Mesenchymal stem cell (in vitro differentiated cells and primary cell): ENCODE data around the gene MTHFD1.

Source experiments
- DNase-seq: peaks from one replicate; pipeline ENCODE4 v3.0.0-alpha.2; 2013
- H2AFZ ChIP-seq: one replicate; pipeline ENCODE4 v1.6.1; 2013; ENCODE audit warnings: low read depth, mild to moderate bottlenecking, control low read depth, inconsistent platforms, low read length, moderate library complexity
- H2AK5ac ChIP-seq: 2 replicates; pipeline ENCODE4 v1.6.1; 2013; ENCODE audit warnings: low read length, moderate library complexity, mild to moderate bottlenecking, inconsistent platforms; ENCODE audit not compliant: severe bottlenecking
- H2BK120ac ChIP-seq: one replicate; pipeline ENCODE4 v1.6.1; 2013; ENCODE audit warnings: low read depth, mild to moderate bottlenecking, inconsistent platforms, low read length, moderate library complexity
- H2BK12ac ChIP-seq, 2 experiments: one replicate each; pipeline ENCODE4 v1.6.1; 2013; ENCODE audit warnings: inconsistent platforms in 2 of 2, low read length in 2 of 2, mild to moderate bottlenecking in 2 of 2, moderate library complexity in 2 of 2, control low read depth in 1 of 2
- H2BK15ac ChIP-seq: one replicate; pipeline ENCODE4 v1.6.1; 2013; ENCODE audit warnings: mild to moderate bottlenecking, low read depth, inconsistent platforms; ENCODE audit not compliant: poor library complexity, severe bottlenecking
- H2BK5ac ChIP-seq: 2 replicates; pipeline ENCODE4 v1.6.1; 2013; ENCODE audit warnings: low read depth, mild to moderate bottlenecking, low read length, control low read depth, inconsistent platforms; ENCODE audit not compliant: poor library complexity, severe bottlenecking
- H3K14ac ChIP-seq, 2 experiments: one replicate each; pipeline ENCODE4 v1.6.1; 2013; ENCODE audit warnings: inconsistent platforms in 2 of 2, low read length in 2 of 2, control low read depth in 1 of 2, mild to moderate bottlenecking in 1 of 2, moderate library complexity in 1 of 2
- H3K18ac ChIP-seq, 2 experiments: one replicate each; pipeline ENCODE4 v1.6.1; 2013; ENCODE audit warnings: inconsistent platforms in 2 of 2, low read length in 2 of 2, control low read depth in 1 of 2, low read depth in 1 of 2, mild to moderate bottlenecking in 1 of 2
- H3K23ac ChIP-seq, 2 experiments: one replicate each; pipeline ENCODE4 v1.6.1; 2013; ENCODE audit warnings: inconsistent platforms in 2 of 2, low read length in 2 of 2, mild to moderate bottlenecking in 2 of 2, moderate library complexity in 2 of 2, control low read depth in 1 of 2
- H3K27ac ChIP-seq: 2 replicates; pipeline ENCODE4 v1.5.1; 2013; ENCODE audit warnings: mild to moderate bottlenecking, moderate library complexity, low read length, control low read depth, inconsistent platforms; ENCODE audit not compliant: poor library complexity, severe bottlenecking
- H3K27me3 ChIP-seq, 2 experiments: 2 replicates each; pipeline versions ENCODE4 v1.6.1 to v1.7.0; 2013; ENCODE audit warnings: low read length in 2 of 2, mild to moderate bottlenecking in 2 of 2, moderate library complexity in 2 of 2, control low read depth in 1 of 2, inconsistent platforms in 1 of 2; ENCODE audit not compliant: control insufficient read depth in 1 of 2, insufficient read depth in 1 of 2
- H3K36me3 ChIP-seq, 2 experiments: 2 replicates each; pipeline versions ENCODE4 v1.6.1 to v1.7.0; 2013; ENCODE audit warnings: low read length in 2 of 2, control low read depth in 1 of 2, inconsistent platforms in 1 of 2, low read depth in 1 of 2, mild to moderate bottlenecking in 1 of 2; ENCODE audit not compliant: insufficient read depth in 2 of 2, control insufficient read depth in 1 of 2
- H3K4ac ChIP-seq, 2 experiments: one replicate each; pipeline ENCODE4 v1.6.1; 2013; ENCODE audit warnings: inconsistent platforms in 2 of 2, low read length in 2 of 2, mild to moderate bottlenecking in 2 of 2, moderate library complexity in 2 of 2, control low read depth in 1 of 2, low read depth in 1 of 2
- H3K4me1 ChIP-seq: 2 replicates; pipeline ENCODE4 v1.6.1; 2013; ENCODE audit warnings: low read depth, low read length, control low read depth; ENCODE audit not compliant: control insufficient read depth, insufficient read depth
- H3K4me2 ChIP-seq: 2 replicates; pipeline ENCODE4 v1.6.1; 2013; ENCODE audit warnings: low read length, mild to moderate bottlenecking, inconsistent platforms; ENCODE audit not compliant: poor library complexity, severe bottlenecking
- H3K4me3 ChIP-seq, 2 experiments: 2 replicates each; pipeline versions ENCODE4 v1.5.1 to v1.7.0; 2013; ENCODE audit warnings: low read length in 2 of 2, mild to moderate bottlenecking in 2 of 2, control low read depth in 1 of 2, low read depth in 1 of 2; ENCODE audit not compliant: insufficient read depth in 1 of 2
- H3K79me1 ChIP-seq: replicated peaks from 2 replicates; pipeline ENCODE4 v1.6.1; 2013; ENCODE audit warnings: mild to moderate bottlenecking, control low read depth, low read length, inconsistent platforms; ENCODE audit not compliant: poor library complexity, severe bottlenecking
- H3K9ac ChIP-seq: 2 replicates; pipeline ENCODE4 v1.7.0; 2013; ENCODE audit warnings: mild to moderate bottlenecking, low read length, moderate library complexity
- H3K9me3 ChIP-seq: 2 replicates; pipeline ENCODE4 v1.7.0; 2013; ENCODE audit warnings: mild to moderate bottlenecking, low read length; ENCODE audit not compliant: control insufficient read depth
- H4K8ac ChIP-seq: one replicate; pipeline ENCODE4 v1.6.1; 2013; ENCODE audit warnings: inconsistent platforms, mild to moderate bottlenecking, low read length, moderate library complexity
- H4K91ac ChIP-seq: one replicate; pipeline ENCODE4 v1.6.1; 2013; ENCODE audit warnings: mild to moderate bottlenecking, low read length, inconsistent platforms
- WGBS: methylation state at CpG from one replicate; pipeline ENCODE4 v1.1.7; 2013; ENCODE audit warnings: mixed read lengths; 5-methylcytosine and 5-hydroxymethylcytosine counted together

MTHFD1 gene

DNA sequence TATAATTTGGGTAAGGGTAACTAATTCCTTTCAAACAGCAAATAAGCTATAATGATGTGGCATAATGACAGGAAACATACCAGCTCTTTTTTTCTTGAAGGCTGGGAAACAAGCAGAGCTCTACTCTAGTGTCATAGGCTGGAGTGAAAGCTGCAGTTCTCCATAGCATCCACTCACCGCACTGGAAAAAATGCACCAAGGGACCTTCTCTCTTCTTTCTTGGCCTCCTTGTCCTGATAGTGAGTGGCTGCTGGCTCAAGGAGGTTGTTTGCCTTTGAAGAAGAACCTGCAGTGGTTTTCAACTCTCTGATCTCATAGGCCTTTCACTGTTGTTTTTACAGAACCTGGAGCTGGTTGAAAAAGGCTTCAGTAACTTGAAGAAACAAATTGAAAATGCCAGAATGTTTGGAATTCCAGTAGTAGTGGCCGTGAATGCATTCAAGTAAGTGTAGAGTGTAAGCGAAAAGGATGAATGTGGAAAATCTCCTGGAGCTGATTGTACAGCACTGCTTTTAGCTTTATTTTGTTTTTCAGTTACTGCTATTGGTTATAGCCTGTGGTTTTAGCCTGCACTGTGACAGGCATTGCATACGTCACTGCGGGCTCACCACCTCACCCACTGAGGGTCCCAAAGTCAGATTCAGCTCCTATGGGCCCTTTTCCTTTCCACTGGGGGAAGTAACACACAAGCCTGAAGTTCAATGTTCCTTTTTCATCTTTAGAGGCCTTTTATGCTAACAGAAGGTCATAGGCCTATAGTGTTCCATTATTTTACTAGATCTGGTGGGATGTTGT lies 59.9 kb downstream of the MTHFD1 start:
- peaks cover 8% of the 10 kb centered on the region for H3K79me1 ChIP-seq
- 86% methylated on average over 4 of the region's 5 CpGs for WGBS

DNA sequence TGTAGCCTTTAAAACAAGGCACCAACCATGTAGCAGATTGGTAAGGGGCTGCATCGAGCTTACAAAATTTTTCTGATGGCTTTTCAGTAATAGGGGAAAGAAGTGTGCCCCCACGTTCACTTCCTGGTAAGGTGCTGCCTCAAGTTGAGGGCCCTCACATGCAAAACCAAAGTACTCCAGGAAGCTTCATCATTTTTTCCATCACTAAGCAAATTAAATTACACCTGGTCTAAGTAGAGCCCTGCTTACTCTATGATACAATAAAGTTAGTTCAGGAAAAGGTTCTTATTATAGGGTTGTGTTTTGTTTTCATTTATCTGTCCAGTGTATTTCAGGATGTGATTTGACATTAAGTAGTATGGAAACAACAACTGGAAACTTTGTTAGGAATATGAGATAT lies 62.1 kb downstream of the MTHFD1 start:
- Histone ChIP-seq H3K18ac (no peak overlapping the region), H3K4ac (no peak overlapping the region), H3K4me2 (no peak overlapping the region), H3K79me1 (peaks cover 4% of the 10 kb centered on the region), H2BK5ac (no peak overlapping the region), H3K4me1 (peaks cover 6% of the 10 kb centered on the region), H4K8ac (no peak overlapping the region), H2AFZ (no peak overlapping the region), H2BK15ac (no peak overlapping the region), H3K27ac (no peak overlapping the region), H3K36me3 (peaks cover 29 to 69% of the 10 kb centered on the region in 2 experiments), H3K9me3 (no peaks in the 10 kb centered on the region), H4K91ac (no peak overlapping the region), H2BK12ac (no peak overlapping the region), H2BK120ac (no peak overlapping the region), H2AK5ac (no peak overlapping the region), H3K14ac (no peak overlapping the region), H3K27me3 (no peaks in the 10 kb centered on the region), H3K9ac (no peak overlapping the region), H3K4me3 (no peak overlapping the region), H3K23ac (no peak overlapping the region)
- 89% methylated on average over 1 of the region's 2 CpGs for WGBS
- no peak for DNase-seq

More for the DNA sequence above, 59.9 kb downstream of the MTHFD1 start:
- Histone ChIP-seq H4K8ac (peak overlapping the region; percentile 49), H4K91ac (no peak overlapping the region), H3K4me3 (no peak overlapping the region), H3K9ac (no peak overlapping the region), H3K4me2 (peak overlapping the region; percentile 25), H3K27me3 (no peaks in the 10 kb centered on the region), H3K4ac (no peak overlapping the region), H3K23ac (no peak overlapping the region), H2BK5ac (peak overlapping the region; percentile 75), H3K9me3 (no peaks in the 10 kb centered on the region), H2AFZ (no peak overlapping the region), H2AK5ac (peak overlapping the region; percentile 79), H3K14ac (no peak overlapping the region), H3K18ac (no peak overlapping the region), H2BK12ac (no peak overlapping the region), H3K27ac (peak overlapping the region; percentile 84), H3K36me3 (peaks cover 21 to 69% of the 10 kb centered on the region in 2 experiments), H2BK120ac (no peak overlapping the region), H2BK15ac (no peak overlapping the region), H3K4me1 (peaks cover 6% of the 10 kb centered on the region)
- no peak for DNase-seq

DNA sequence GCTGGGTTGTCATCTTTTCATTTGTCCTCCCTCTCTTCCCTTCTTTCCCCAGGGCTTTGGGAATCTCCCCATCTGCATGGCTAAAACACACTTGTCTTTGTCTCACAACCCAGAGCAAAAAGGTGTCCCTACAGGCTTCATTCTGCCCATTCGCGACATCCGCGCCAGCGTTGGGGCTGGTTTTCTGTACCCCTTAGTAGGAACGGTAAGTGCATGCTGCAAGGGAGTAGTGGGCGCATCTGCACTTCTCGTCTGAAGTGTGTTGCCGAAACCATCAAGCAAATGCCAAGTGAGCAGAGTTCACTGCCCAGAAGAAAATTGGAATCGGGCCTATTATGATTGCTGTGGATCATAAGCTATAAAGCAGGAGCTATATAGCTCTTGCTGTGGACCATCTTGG lies 66.5 kb downstream of the MTHFD1 start:
- Histone ChIP-seq H3K9ac (no peak overlapping the region), H3K18ac (no peak overlapping the region), H3K4me2 (no peak overlapping the region), H3K27me3 (no peaks in the 10 kb centered on the region), H2BK12ac (no peak overlapping the region), H4K91ac (no peak overlapping the region), H3K4me3 (no peak overlapping the region), H3K27ac (no peak overlapping the region), H2BK5ac (no peak overlapping the region), H3K14ac (no peak overlapping the region), H2AK5ac (no peak overlapping the region), H4K8ac (no peak overlapping the region), H2BK120ac (no peak overlapping the region), H2AFZ (no peak overlapping the region), H3K4me1 (no peaks in the 10 kb centered on the region), H3K36me3 (peaks cover 26 to 81% of the 10 kb centered on the region in 2 experiments), H3K9me3 (no peaks in the 10 kb centered on the region), H3K4ac (no peak overlapping the region), H3K79me1 (peaks cover 3% of the 10 kb centered on the region), H2BK15ac (no peak overlapping the region), H3K23ac (no peak overlapping the region)
- DNase-seq: no peak
- WGBS: 99% methylated on average over 10 of the region's 10 CpGs

DNA sequence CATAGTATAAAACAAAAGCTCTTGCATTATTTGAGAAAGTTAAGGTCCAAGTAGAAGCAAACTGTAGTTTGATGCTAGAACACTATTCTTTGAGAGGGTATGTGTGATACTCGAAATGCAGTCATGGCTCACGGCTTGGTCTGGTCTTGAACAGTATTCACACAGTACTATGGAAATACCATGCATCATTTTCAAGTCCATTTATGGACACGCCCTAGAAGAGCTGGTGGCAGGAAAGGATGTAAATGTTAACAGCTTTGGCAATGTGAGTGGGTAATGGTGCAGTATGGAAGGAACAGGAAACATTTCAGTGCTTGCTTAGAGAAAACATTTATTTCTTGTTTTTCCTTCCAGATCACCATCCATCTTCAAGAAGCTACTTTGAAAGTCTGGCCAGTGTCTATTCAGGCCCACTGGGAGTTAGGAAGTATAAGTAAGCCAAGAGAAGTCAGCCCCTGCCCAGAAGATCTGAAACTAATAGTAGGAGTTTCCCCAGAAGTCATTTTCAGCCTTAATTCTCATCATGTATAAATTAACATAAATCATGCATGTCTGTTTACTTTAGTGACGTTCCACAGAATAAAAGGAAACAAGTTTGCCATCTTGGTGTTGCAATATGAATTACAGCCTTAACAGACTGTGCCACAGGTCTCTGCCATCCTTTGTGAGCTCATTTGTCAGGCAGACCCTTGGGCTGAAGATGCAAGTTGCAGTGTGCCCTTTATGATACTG lies 71.4 kb downstream of the MTHFD1 start:
- no peak overlapping the region for H3K4ac ChIP-seq
- no peak overlapping the region for H4K91ac ChIP-seq
- H3K9me3 ChIP-seq: no peaks in the 10 kb centered on the region
- no peak overlapping the region for H3K23ac ChIP-seq
- H2BK120ac ChIP-seq: no peak overlapping the region
- DNase-seq: peak; percentile 26
- H3K18ac ChIP-seq: no peak overlapping the region
- peaks cover 4% of the 10 kb centered on the region for H3K79me1 ChIP-seq
- H4K8ac ChIP-seq: no peak overlapping the region
- WGBS: 66% methylated on average over 2 of the region's 4 CpGs
- H3K36me3 ChIP-seq: peaks cover 10 to 64% of the 10 kb centered on the region in 2 experiments
- no peak overlapping the region for H3K4me2 ChIP-seq
- peaks cover 2% of the 10 kb centered on the region for H3K4me1 ChIP-seq
- H2AK5ac ChIP-seq: no peak overlapping the region
- H2BK5ac ChIP-seq: no peak overlapping the region
- no peak overlapping the region for H2BK15ac ChIP-seq
- H3K27ac ChIP-seq: no peak overlapping the region
- H3K14ac ChIP-seq: no peak overlapping the region
- no peak overlapping the region for H3K4me3 ChIP-seq
- no peak overlapping the region for H2BK12ac ChIP-seq
- no peak overlapping the region for H3K9ac ChIP-seq
- no peak overlapping the region for H2AFZ ChIP-seq
- no peaks in the 10 kb centered on the region for H3K27me3 ChIP-seq
